Measurements from ENCODE around the gene EYS.

Gene EYS

DNA sequence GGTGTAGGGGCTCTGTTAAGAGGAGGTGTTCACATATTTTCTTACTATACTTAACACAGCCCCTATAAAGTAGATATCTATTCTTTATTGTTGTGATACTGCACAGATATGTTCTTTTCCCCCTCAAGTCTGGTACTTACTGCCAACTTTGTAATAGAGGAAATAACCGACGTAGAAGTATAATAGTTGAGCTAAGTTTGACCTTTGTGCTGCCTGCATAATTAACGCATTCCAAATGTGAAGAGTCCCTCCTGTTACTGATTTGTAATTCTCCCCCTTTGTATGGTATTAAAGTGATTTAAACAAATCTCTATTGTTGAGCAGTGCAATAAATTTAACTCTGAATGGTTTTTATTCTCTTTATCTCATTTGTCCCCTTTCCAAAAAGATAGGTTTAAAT, 2032.4 kb downstream of the EYS start:
- no peak overlapping the region for H3K4me3 ChIP-seq (ENCODE audit: control insufficient read depth, low read depth, low read length)
- TF ChIP-seq, protein P1, sequence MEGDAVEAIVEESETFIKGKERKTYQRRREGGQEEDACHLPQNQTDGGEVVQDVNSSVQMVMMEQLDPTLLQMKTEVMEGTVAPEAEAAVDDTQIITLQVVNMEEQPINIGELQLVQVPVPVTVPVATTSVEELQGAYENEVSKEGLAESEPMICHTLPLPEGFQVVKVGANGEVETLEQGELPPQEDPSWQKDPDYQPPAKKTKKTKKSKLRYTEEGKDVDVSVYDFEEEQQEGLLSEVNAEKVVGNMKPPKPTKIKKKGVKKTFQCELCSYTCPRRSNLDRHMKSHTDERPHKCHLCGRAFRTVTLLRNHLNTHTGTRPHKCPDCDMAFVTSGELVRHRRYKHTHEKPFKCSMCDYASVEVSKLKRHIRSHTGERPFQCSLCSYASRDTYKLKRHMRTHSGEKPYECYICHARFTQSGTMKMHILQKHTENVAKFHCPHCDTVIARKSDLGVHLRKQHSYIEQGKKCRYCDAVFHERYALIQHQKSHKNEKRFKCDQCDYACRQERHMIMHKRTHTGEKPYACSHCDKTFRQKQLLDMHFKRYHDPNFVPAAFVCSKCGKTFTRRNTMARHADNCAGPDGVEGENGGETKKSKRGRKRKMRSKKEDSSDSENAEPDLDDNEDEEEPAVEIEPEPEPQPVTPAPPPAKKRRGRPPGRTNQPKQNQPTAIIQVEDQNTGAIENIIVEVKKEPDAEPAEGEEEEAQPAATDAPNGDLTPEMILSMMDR (conservative IDR thresholded peaks at IDR 0.05; ENCODE audit: control insufficient read depth, insufficient read depth, low read depth, low read length), result no peak
- DNase-seq (ENCODE audit: low read depth), result no peak

DNA sequence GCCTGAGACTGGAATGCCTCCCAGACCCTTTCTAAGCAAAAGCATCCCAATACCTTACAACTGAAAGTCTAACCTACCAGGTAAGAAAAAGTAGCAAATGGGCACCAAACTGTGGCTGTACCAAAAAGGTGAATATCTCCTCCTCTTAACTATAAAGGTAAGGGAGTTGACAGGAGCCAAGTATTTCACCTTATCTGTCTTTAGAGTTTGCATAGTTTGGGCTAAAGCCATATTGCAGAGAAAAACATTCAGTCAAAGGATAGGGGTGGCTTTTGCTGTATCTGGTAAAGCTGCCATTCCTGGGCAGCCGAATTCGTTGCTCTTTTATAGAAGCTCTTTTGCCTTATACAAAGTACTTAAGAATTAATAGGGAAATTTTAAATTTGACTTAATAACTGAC, 2033.3 kb downstream of the EYS start:
- no peak overlapping the region for H3K4me3 ChIP-seq (ENCODE audit: control insufficient read depth, low read depth, low read length)
- no peak for DNase-seq (ENCODE audit: low read depth)
- TF ChIP-seq, protein P1 (conservative IDR thresholded peaks at IDR 0.05; ENCODE audit: control insufficient read depth, insufficient read depth, low read depth, low read length), result no peak

DNA sequence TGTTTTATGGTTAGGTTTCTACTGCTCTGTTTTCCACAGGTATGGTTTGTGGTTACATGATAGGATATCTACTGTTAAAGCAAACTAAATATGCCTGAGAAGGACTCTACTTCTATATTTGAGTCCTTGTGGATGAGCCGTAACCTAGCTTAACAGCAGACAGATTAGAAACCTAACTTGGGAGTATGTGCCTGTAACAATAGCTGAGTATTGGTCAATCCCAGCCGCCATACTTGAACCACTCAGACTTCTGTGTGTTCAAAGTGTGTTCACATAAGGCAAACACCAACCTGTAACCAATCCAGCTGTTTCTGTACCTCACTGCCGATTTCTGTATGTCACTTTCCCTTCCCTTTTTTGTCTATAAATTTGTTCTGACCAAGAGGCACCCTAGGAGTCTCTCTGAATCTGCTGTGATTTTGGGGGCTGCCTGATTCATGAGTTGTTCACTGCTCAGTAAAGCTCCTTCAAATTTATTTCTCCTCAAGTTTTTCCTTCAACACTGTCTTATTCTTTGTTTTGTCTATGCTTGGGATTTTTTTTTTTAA, 2034.4 kb downstream of the EYS start:
- TF ChIP-seq, protein P1 (conservative IDR thresholded peaks at IDR 0.05; ENCODE audit: control insufficient read depth, insufficient read depth, low read depth, low read length), result no peak
- DNase-seq (ENCODE audit: low read depth), result no peak
- no peak overlapping the region for H3K4me3 ChIP-seq (ENCODE audit: control insufficient read depth, low read depth, low read length)

- TF ChIP-seq, protein P1 (conservative IDR thresholded peaks at IDR 0.05; ENCODE audit: control insufficient read depth, insufficient read depth, low read depth, low read length), result no peak
- H3K4me3 ChIP-seq (ENCODE audit: control insufficient read depth, low read depth, low read length), result no peak overlapping the region
- no peak for DNase-seq (ENCODE audit: low read depth)
These were observed 2035.8 kb downstream of the EYS start for GRCh38 chr6:63671098-63671754.

Measured in fibroblast of mammary gland (primary cell).